Activated naive CD8-positive, alpha-beta T cell treated with anti-CD3 and anti-CD28 coated beads, Interleukin-2, amount 50 U/mL, for 16 hours (primary cell): Measurements from ENCODE around the gene COBL.

Source experiments
- DNase-seq: peaks from one replicate; pipeline ENCODE4 v3.0.0-alpha.2; 2020; ENCODE audit warnings: low read depth, low spot score

COBL gene

DNA sequence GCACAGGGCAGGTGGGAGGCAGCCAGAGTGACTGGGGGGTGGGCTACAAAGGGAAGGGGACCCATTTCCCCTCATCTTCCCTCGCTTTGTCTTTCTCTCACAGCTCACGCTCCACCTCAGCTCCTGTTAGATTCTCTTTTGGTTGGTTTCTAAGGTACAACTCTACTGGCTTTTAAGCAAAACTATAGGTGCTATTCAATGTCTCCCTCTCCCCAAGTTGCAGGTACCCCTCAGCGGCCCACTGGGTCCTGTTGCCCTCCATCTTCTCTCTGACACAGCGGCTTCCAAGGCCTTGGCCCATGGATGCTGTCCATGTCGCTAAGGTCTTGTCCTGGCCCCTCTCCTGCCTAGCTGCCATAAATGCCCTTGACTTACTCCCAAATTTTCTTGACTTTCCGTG lies 168.4 kb downstream of the COBL start:
- DNase-seq = no peak

DNA sequence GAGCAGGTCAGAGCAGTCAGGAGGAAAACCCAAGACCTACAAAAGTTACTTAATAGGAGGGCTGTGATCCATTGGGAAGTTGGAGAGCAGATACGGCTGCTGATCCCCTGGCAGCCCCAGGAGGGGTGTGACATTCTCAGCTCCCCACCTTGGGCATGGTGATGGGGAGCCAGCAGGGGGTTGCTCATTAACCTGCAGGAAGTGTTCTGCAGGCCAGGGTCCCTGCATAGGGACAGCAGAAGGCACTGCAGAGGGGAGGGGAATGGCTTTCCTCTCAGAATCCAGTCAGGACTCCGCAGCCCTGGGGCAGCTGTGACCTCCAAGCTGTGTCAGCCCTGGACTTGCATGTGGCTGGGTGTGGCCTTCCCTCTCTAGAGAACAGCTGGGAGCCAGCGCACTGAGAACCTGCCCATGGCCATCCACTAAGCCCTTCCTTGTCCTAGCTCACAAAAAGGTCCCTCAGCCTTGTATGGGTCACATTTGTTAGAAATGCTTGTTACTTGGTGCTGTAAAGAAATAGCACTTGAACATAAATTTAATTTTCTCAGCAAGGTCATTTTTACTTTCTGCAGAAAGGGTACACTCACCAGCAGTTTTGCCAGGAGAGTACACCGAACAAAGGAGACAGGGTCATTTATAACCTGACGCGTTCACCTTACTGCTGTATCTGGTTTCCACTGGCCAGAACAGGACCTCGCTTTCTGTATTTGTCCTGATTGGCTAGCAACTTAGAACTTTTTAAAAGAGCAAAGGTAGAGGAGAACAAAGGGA lies 169.6 kb downstream of the COBL start:
- DNase-seq = no peak

DNA sequence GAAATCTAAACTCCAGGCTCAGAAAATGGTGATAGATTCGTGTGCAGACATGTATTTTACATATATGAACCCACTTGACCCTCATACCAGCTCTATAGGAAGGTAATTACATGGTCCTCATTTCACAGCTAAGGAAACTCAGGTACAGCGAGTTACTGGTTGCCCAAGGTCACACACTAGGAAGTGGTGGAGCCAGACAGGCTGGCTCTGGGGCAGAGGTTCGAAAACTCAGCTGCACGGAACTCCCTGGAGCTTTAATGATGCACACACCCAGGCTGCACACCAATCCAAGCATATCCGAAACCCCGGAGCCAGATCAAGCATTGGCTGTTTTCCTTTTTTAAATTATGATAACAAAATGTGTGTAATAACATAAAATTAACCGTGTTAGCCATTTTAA lies 172.4 kb downstream of the COBL start:
- DNase-seq = no peak

- DNase-seq = no peak
These were observed 173.7 kb downstream of the COBL start for GRCh38 chr7:51142741-51143385.

- no peak for DNase-seq
These were observed 175.1 kb downstream of the COBL start for GRCh38 chr7:51141451-51142003.

- DNase-seq = no peak
These were observed 176.1 kb downstream of the COBL start for GRCh38 chr7:51140199-51141164.

GRCh38 chr7:51139796-51140195 lies 176.8 kb downstream of the COBL start:
- no peak for DNase-seq

GRCh38 chr7:51138123-51139085 lies 178.2 kb downstream of the COBL start:
- no peak for DNase-seq

DNA sequence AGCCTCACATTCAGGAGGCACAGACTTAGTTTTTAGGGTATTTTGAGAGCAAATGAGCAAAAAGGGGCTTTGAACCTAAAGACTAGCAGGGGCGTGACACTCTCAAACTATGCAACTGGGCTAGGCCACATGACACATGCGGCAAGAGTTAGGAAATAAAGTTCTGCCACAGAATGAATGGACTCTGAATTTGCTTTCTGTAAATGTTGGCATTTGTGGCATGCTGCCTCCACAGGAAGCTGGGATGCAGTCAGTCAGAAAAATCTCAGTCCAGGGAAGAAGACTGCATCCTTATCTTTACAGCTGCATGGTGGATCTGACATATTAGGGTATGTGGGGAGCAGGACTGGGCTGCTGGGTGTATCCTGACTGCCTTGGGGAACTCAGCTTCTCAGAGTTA lies 181.0 kb downstream of the COBL start:
- DNase-seq = no peak

DNA sequence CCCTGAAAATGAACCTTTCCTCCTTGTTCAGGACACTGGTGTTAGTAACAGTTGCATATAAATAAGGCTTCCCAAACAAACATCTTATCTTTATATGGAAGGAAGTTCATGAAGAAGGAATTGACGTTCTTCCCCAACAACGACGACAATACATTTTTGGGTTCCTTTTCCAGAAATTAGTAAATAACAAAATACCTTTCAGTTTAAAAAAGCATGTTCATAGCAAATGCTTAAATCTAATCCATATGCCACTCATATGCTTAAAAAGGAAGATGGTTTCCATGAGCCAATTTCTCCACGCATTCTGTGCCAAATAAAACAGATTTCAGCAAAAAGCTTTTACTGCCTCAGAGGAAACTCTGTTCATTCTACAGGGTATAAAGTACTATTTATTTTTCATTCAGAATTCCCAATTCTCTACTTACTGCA lies 182.6 kb downstream of the COBL start:
- no peak for DNase-seq

DNA sequence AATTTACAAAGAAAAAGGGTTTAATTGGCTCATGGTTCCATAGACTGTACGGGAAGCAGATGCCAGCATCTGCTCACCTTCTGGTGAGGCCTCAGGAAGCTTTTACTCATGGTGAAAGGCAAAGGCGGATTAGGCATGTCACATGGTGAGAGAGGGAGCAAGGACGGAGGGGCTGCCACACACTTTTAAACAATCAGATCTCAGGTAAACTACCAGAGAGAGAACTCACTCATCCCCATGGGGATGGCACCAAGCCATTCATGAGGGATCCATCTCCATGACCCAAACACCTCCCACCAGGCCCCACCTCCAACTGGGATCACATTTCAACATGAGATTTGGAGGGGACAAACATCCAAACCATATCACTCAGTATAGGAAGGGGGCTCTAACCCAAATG lies 183.9 kb downstream of the COBL start:
- no peak for DNase-seq

- no peak for DNase-seq
These were observed 186.8 kb downstream of the COBL start for GRCh38 chr7:51129527-51130472.

GRCh38 chr7:51128545-51129435 lies 187.8 kb downstream of the COBL start:
- DNase-seq = no peak

DNA sequence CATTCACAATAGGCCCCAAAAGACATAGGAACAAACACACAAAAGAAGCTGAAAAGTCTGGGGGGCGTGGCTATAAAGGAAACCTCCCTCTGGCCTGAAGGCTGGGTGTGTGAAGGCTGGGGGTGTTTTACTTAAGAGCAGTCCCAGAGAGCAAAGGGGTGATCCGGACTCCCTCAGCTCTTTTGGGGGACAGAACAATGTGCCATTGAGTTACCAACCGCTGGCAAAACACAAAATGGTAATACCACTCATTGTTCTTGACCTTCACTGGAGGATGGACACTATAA lies 189.0 kb downstream of the COBL start:
- no peak for DNase-seq

DNA sequence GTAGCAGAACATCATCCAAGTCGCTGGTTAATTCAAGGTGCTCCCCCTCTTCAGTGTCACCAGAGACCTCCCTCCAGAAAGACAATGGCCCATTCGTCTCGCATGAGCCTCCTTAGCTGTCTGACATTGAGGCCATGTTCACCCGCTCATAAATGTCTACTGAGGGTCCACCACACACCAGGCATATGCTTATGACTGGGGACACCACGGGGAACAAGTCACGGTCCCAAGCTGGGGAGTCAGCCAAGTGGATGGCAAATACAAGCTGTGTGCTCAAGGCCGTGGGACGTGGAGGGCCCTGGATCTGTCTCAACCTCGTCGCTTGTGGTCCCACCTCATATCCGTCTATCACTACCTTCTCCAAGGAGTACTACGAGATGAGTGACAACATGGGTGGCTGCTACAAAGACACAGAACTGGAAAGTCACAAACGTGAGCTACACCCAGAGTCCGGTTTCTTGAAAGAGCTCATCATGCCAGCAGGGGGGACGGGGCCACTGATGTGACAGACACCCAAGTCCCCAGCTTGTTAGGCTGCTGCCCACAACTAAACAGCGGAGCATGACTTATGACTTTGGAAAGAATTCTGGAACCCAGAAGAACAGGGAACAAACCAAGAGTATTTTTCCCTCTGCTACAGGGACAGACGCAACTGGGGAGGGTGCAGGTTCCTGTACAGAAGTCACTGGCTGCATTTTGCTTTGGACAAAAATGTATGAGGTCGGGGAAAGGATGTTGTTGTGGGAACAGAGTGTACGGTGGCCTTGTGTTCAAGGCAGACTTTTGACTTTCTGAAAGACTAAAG lies 189.6 kb downstream of the COBL start:
- no peak for DNase-seq

DNA sequence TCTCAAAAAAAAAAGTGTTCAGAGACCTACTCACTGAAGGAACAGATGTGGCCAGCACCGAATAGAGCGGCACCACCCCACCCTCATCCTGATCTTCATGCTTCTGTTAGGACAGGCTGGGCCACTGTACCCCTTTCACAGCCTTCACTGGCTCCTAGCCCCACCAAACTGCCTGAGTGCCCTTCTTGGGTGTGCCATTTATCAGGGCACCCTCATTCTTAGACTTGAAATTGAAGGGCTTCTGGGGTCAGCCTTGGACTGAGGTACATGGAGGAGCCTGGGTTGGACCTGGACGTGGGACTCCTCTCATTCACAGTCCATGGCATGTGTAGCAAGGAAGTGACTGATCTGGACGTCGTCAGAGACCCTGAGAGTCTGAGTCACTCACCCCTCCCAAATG lies 190.3 kb downstream of the COBL start:
- DNase-seq = no peak

DNA sequence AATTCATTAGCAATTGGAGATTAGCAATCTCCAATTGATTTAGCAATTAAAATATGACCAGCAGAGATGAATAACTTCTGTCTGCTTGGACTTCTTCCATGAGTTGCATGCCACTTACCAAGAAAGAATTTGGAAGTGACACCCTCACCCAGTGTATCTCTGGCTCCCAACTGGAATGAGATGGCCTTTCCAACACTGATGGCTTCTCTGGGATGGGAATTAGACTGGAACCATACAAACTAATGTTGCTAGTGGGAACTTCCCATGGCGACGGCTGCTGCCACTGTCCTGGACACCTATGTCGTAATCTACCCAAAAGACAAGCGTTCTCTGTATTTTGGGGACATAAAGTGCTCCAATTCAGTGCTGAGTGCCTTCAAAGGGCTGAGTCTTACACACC lies 192.3 kb downstream of the COBL start:
- no peak for DNase-seq
